ENCODE measurements around the gene PRR19. TPM values are rescaled to one million over a fixed set of nuclear protein-coding genes. Genes with fewer than 3 reads are reported as not detected.
A peak's percentile ranks its signal among the peaks of the same experiment; 100 is the strongest.

PRR19 gene
- total and polyA plus RNA-seq, 10 of the 15 experiments (the other 5 are each of a cell fraction or from before 2014, with no cell fraction given), result 0.09 to 1.7 (median 0.73) TPM; not detected in 1

DNA sequence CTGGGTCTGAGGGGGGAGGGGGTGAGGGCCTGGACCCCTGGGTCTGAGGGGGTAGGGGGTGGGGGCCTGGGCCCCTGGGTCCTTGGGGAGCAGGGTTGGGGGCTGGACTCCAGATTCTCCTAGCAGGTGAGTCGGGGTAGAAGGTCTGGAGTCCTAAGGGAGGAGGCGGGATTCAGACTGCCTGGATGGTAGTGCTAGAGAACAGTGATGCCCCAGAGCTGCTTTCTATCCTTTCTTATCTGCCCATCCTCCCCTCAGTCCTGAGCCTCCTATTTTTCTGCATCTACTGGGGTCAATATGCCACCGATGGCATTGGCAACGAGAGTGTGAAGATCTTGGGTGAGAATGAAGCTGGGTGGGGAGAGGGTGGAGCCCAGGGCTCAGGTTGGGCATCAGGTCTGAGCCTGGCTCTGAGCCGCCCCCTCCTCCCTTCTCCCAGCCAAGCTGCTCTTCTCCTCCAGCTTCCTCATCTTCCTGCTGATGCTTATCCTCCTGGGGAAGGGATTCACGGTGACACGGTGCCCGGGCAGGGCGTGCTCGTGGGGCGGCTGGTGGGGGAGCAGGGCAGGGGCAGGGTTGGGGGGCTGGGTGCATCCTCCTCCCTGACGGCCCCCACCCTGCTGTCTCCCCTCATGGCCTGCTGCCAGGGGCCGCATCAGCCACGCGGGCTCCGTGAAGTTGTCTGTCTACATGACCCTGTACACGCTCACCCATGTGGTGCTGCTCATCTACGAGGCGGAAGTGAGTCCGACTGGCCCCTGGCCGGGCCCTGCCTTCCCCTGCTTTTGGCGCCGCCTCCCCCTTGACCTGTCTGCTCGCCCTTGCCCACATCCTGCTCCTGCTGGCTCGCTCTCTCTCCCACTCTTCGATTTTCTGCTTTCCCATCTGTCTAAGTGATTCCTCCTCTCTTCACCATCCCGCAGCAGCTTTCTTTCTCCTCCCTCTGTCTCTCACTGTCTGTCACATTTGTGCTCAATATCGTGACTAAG, 14.6 kb downstream of the PRR19 start (continued):
- TF ChIP-seq, protein P1, sequence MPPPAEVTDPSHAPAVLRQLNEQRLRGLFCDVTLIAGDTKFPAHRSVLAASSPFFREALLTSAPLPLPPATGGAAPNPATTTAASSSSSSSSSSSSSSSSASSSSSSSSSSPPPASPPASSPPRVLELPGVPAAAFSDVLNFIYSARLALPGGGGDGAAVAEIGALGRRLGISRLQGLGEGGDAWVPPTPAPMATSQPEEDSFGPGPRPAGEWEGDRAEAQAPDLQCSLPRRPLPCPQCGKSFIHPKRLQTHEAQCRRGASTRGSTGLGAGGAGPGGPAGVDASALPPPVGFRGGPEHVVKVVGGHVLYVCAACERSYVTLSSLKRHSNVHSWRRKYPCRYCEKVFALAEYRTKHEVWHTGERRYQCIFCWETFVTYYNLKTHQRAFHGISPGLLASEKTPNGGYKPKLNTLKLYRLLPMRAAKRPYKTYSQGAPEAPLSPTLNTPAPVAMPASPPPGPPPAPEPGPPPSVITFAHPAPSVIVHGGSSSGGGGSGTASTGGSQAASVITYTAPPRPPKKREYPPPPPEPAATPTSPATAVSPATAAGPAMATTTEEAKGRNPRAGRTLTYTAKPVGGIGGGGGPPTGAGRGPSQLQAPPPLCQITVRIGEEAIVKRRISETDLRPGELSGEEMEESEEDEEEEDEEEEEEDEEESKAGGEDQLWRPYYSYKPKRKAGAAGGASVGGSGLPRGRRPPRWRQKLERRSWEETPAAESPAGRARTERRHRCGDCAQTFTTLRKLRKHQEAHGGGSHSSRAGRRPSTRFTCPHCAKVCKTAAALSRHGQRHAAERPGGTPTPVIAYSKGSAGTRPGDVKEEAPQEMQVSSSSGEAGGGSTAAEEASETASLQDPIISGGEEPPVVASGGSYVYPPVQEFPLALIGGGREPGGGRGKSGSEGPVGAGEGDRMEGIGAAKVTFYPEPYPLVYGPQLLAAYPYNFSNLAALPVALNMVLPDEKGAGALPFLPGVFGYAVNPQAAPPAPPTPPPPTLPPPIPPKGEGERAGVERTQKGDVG (CRISPR knock-in tag; IDR thresholded peaks at IDR 0.05), result no peak
- peak; percentile 36; the same call in 1 of the 2 replicates for TF ChIP-seq NR2C1 (IDR thresholded peaks at IDR 0.05)
- no peak for TF ChIP-seq CHD1 (IDR thresholded peaks at IDR 0.05; ENCODE audit: low read depth, low read length)
- peak; percentile 35; the same call in 1 of the 2 replicates for TF ChIP-seq MTA2 (IDR thresholded peaks at IDR 0.05; ENCODE audit: low read depth)
- no peak for TF ChIP-seq YBX1 (IDR thresholded peaks at IDR 0.05)
- TF ChIP-seq, protein P2, sequence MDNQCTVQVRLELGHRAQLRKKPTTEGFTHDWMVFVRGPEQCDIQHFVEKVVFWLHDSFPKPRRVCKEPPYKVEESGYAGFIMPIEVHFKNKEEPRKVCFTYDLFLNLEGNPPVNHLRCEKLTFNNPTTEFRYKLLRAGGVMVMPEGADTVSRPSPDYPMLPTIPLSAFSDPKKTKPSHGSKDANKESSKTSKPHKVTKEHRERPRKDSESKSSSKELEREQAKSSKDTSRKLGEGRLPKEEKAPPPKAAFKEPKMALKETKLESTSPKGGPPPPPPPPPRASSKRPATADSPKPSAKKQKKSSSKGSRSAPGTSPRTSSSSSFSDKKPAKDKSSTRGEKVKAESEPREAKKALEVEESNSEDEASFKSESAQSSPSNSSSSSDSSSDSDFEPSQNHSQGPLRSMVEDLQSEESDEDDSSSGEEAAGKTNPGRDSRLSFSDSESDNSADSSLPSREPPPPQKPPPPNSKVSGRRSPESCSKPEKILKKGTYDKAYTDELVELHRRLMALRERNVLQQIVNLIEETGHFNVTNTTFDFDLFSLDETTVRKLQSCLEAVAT (IDR thresholded peaks at IDR 0.05), result no peak
- peak in 1 of 2 experiments; percentile 32; a peak in 1 of 4 replicates for TF ChIP-seq IKZF2 (IDR thresholded peaks at IDR 0.05)
- no peak for TF ChIP-seq BMI1 (IDR thresholded peaks at IDR 0.05; ENCODE audit: borderline replicate concordance)
- peak; percentile 69 for TF ChIP-seq NBN (IDR thresholded peaks at IDR 0.05)
- no peak for TF ChIP-seq POLR2AphosphoS2 (IDR thresholded peaks at IDR 0.05; ENCODE audit: low read depth, low read length)
- no peak for TF ChIP-seq FOXM1 (IDR thresholded peaks at IDR 0.05; ENCODE audit: low read depth, low read length)
- TF ChIP-seq CBFB (IDR thresholded peaks at IDR 0.05; ENCODE audit: low read depth), result no peak
- no peak for TF ChIP-seq EGR1 (IDR thresholded peaks at IDR 0.05; ENCODE audit: borderline replicate concordance in 1 of 2, low read depth in 2 of 2, low read length in 2 of 2)
- TF ChIP-seq NFXL1 (IDR thresholded peaks at IDR 0.05; ENCODE audit: borderline replicate concordance), result no peak
- TF ChIP-seq, protein P3, sequence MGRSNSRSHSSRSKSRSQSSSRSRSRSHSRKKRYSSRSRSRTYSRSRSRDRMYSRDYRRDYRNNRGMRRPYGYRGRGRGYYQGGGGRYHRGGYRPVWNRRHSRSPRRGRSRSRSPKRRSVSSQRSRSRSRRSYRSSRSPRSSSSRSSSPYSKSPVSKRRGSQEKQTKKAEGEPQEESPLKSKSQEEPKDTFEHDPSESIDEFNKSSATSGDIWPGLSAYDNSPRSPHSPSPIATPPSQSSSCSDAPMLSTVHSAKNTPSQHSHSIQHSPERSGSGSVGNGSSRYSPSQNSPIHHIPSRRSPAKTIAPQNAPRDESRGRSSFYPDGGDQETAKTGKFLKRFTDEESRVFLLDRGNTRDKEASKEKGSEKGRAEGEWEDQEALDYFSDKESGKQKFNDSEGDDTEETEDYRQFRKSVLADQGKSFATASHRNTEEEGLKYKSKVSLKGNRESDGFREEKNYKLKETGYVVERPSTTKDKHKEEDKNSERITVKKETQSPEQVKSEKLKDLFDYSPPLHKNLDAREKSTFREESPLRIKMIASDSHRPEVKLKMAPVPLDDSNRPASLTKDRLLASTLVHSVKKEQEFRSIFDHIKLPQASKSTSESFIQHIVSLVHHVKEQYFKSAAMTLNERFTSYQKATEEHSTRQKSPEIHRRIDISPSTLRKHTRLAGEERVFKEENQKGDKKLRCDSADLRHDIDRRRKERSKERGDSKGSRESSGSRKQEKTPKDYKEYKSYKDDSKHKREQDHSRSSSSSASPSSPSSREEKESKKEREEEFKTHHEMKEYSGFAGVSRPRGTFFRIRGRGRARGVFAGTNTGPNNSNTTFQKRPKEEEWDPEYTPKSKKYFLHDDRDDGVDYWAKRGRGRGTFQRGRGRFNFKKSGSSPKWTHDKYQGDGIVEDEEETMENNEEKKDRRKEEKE (IDR thresholded peaks at IDR 0.05), result no peak
- no peak for TF ChIP-seq RUNX3 (IDR thresholded peaks at IDR 0.05; ENCODE audit: low read length)
- no peak for TF ChIP-seq SREBF1 (IDR thresholded peaks at IDR 0.05; ENCODE audit: low read length)
- peak; percentile 55 for TF ChIP-seq IKZF1 (conservative IDR thresholded peaks at IDR 0.05)
- TF ChIP-seq NFIC (IDR thresholded peaks at IDR 0.05; ENCODE audit: low read depth, low read length), result no peak
- TF ChIP-seq, protein P4, sequence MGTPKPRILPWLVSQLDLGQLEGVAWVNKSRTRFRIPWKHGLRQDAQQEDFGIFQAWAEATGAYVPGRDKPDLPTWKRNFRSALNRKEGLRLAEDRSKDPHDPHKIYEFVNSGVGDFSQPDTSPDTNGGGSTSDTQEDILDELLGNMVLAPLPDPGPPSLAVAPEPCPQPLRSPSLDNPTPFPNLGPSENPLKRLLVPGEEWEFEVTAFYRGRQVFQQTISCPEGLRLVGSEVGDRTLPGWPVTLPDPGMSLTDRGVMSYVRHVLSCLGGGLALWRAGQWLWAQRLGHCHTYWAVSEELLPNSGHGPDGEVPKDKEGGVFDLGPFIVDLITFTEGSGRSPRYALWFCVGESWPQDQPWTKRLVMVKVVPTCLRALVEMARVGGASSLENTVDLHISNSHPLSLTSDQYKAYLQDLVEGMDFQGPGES (IDR thresholded peaks at IDR 0.05), result no peak

All from GM12878 (cell line).